HG02943 (cell line): Measurements from ENCODE around the gene RNF187.

Source experiments
- ATAC-seq: cut with Tn5 transposase; IDR thresholded peaks from one replicate; pipeline ENCODE4 v1.9.1; 2021; ENCODE audit warnings: mild to moderate bottlenecking, low read depth, moderate library complexity; ENCODE audit not compliant: unreplicated experiment

Gene RNF187

DNA sequence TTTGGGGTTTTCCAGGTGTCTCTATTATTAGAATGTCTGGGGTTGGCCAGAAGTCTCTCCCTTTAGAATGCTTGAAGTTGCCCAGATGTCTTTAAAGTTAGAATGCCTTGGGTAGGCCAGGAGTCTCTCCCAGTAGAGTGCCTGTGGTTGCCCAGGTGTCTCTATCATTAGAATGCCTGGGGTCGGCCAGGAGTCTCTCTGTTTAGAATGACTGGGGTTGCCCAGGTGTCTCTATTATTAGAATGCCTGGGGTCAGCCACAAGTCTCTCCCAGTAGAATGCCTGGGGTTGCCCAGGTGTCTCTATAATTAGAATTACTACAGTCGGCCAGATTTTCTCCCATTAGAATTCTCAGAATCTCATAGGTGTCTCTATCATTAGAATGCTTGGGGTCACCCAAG lies 55.2 kb downstream of the RNF187 start:
- ATAC-seq, result no peak

DNA sequence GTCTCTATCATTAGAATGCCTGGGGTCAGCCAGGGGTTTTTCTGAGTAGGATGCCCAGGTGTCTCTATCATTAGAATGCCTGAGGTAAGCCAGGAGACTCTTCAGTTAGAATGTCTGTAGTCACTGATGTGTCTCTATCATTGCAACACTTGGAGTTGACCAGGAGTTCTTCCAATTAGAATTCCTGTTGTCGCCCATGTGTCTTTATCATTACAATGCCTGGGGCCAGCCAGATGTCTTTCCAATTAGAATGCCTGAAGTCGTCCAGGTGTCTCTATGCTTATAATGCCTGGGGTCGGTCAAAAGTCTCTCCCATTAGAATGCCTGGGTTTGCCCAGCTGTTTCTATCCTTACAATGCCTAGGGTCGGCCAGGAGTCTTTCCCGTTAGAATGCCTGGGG lies 55.8 kb downstream of the RNF187 start:
- no peak for ATAC-seq

DNA sequence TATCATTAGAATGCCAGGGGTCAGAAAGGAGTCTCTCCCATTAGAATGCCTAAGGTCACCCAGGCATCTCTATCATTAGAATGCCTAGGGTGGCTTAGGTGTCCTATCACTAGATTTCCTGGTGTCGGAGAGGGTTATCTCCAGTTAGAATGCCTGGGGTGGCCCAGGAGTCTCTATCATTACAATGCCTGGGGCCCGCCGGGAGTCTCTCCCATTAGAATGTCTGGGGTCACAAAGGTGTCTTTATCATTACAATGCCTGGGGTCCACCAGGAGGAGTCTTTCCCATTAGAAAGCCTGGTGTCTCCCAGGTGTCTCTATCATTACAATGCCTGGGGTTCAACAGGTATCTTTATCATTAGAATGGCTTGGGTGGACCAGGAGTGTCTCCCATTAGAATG lies 56.2 kb downstream of the RNF187 start:
- ATAC-seq, result no peak

GRCh38 chr1:228544021-228544850 lies 57.1 kb downstream of the RNF187 start:
- ATAC-seq, result no peak

GRCh38 chr1:228544921-228545591 lies 57.9 kb downstream of the RNF187 start:
- no peak for ATAC-seq
